H1 (cell line): ENCODE data around the gene NLRC5.
"Not testable (repeated sequence)": the region's sequence is repeated elsewhere in the genome, so short reads cannot be mapped to it uniquely, and the experiment has no call there.

Experiments
- ASH2L ChIP-seq: fragments of 200-600, 300-600 bp; sonication (generic); IDR thresholded peaks from one replicate; pipeline ENCODE4 v1.7.1; 2017; ENCODE audit warnings: low read length
- BACH1 ChIP-seq: IDR thresholded peaks from 2 replicates; pipeline ENCODE4 v1.6.1; 2012; ENCODE audit warnings: low read length, improper control_type of control experiment
- CTCF ChIP-seq, 3 experiments: IDR thresholded peaks; 1 replicate in 2 of 3; 2 replicates in 1 of 3; pipeline versions ENCODE4 v1.5.1 to v1.6.1; 2011; ENCODE audit warnings: low read length in 3 of 3, mild to moderate bottlenecking in 3 of 3, inconsistent platforms in 2 of 3, low read depth in 1 of 3, moderate library complexity in 1 of 3; ENCODE audit not compliant: insufficient read depth in 1 of 3; ENCODE audit errors: control extremely low read depth in 1 of 3
- EGR1 ChIP-seq: IDR thresholded peaks from 2 replicates; pipeline ENCODE4 v1.6.1; 2011; ENCODE audit warnings: low read depth, low read length, borderline replicate concordance
- EZH2 ChIP-seq: fragments of 200-600 bp; sonication (generic); IDR thresholded peaks from 2 replicates; pipeline ENCODE4 v1.7.1; 2012; ENCODE audit warnings: low read depth, mild to moderate bottlenecking, moderate library complexity, low read length, inconsistent platforms; ENCODE audit not compliant: severe bottlenecking
- POLR2A ChIP-seq, 2 experiments: IDR thresholded peaks; 1 replicate in 1 of 2; 2 replicates in 1 of 2; pipeline ENCODE4 v1.6.1; 2011; ENCODE audit warnings: low read depth in 2 of 2, low read length in 2 of 2, mild to moderate bottlenecking in 2 of 2; ENCODE audit errors: control extremely low read depth in 1 of 2
- POLR2AphosphoS5 ChIP-seq: IDR thresholded peaks from 2 replicates; pipeline ENCODE4 v1.6.1; 2011; ENCODE audit warnings: low read depth, low read length
- SP1 ChIP-seq: IDR thresholded peaks from 2 replicates; pipeline ENCODE4 v1.6.1; 2011; ENCODE audit warnings: low read depth, low read length
- SP4 ChIP-seq: IDR thresholded peaks from 2 replicates; pipeline ENCODE4 v1.6.1; 2012; ENCODE audit warnings: low read length, inconsistent platforms
- TAF1 ChIP-seq: IDR thresholded peaks from 2 replicates; pipeline ENCODE4 v1.6.1; 2011; ENCODE audit warnings: mild to moderate bottlenecking, low read depth, low read length
- TBP ChIP-seq: IDR thresholded peaks from 2 replicates; pipeline ENCODE4 v1.6.1; 2011; ENCODE audit warnings: low read depth, low read length, improper control_type of control experiment
- USF2 ChIP-seq: IDR thresholded peaks from 2 replicates; pipeline ENCODE4 v1.6.1; 2011; ENCODE audit warnings: low read length, improper control_type of control experiment
- TF ChIP-seq, protein P1 (sequence below): IDR thresholded peaks from 2 replicates; pipeline ENCODE4 v1.6.1; 2012; ENCODE audit warnings: low read length, inconsistent platforms

GRCh38 chr16:56986908-56987307, 2.4 kb upstream of the NLRC5 start:
- not testable (repeated sequence) for TF ChIP-seq POLR2A (IDR thresholded peaks at IDR 0.05; ENCODE audit: control extremely low read depth in 1 of 2, low read depth in 2 of 2, low read length in 2 of 2); USF2; BACH1; SP1; POLR2AphosphoS5; SP4; CTCF (IDR thresholded peaks at IDR 0.05; ENCODE audit: control extremely low read depth in 1 of 3, insufficient read depth in 1 of 3, low read depth in 1 of 3, low read length in 3 of 3); EZH2; ASH2L; EGR1; TAF1; TBP
- TF ChIP-seq, protein P1, sequence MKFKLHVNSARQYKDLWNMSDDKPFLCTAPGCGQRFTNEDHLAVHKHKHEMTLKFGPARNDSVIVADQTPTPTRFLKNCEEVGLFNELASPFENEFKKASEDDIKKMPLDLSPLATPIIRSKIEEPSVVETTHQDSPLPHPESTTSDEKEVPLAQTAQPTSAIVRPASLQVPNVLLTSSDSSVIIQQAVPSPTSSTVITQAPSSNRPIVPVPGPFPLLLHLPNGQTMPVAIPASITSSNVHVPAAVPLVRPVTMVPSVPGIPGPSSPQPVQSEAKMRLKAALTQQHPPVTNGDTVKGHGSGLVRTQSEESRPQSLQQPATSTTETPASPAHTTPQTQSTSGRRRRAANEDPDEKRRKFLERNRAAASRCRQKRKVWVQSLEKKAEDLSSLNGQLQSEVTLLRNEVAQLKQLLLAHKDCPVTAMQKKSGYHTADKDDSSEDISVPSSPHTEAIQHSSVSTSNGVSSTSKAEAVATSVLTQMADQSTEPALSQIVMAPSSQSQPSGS, result not testable (repeated sequence)
